MCF 10A (cell line): ENCODE data around the gene PTH2. TPM values are rescaled to one million over a fixed set of nuclear protein-coding genes. Genes with fewer than 3 reads are reported as not detected.

ENCODE experiments used
- BruUV-seq: library from RNA; stranded (reverse); fragments of 400-500 nt; replicated peaks from 2 replicates; lab custom pipeline; 2021; lab: Mats Ljungman, UMichigan
- CTCF ChIA-PET: fragments of 300-600 bp; sonication (Branson Sonifier 250); formaldehyde crosslinking; extraction: SDS; loops from one replicate; lab custom pipeline; 2021; ENCODE audit warnings: antibody characterized with exemption, inconsistent platforms; lab: Yijun Ruan, JAX
- POLR2A ChIA-PET: fragments of 300-600, 350-650 bp; sonication (Branson Sonifier 250); formaldehyde crosslinking; extraction: SDS; loops from one replicate; lab custom pipeline; 2020; ENCODE audit warnings: antibody characterized with exemption, inconsistent platforms; lab: Yijun Ruan, JAX
- DNase-seq: peaks from one replicate; pipeline ENCODE4 v3.0.0-alpha.2; 2018; ENCODE audit not compliant: unreplicated experiment
- H3K27ac Mint-ChIP-seq: one replicate; pipeline ENCODE4 v1.8.0; 2022; ENCODE audit warnings: mild to moderate bottlenecking, low read depth, mixed read lengths; ENCODE audit not compliant: unreplicated experiment
- H3K27me3 Mint-ChIP-seq: one replicate; pipeline ENCODE4 v1.8.0; 2022; ENCODE audit warnings: mixed read lengths; ENCODE audit not compliant: insufficient read depth, unreplicated experiment
- H3K36me3 Mint-ChIP-seq: one replicate; pipeline ENCODE4 v1.8.0; 2022; ENCODE audit warnings: mild to moderate bottlenecking, moderate library complexity, mixed read lengths; ENCODE audit not compliant: insufficient read depth, unreplicated experiment
- H3K4me1 Mint-ChIP-seq: one replicate; pipeline ENCODE4 v1.8.0; 2022; ENCODE audit warnings: mixed read lengths; ENCODE audit not compliant: insufficient read depth, unreplicated experiment
- H3K4me3 Mint-ChIP-seq: one replicate; pipeline ENCODE4 v1.8.0; 2022; ENCODE audit warnings: mild to moderate bottlenecking, moderate library complexity, mixed read lengths; ENCODE audit not compliant: unreplicated experiment
- H3K9me3 Mint-ChIP-seq: one replicate; pipeline ENCODE4 v1.8.0; 2022; ENCODE audit warnings: mixed read lengths; ENCODE audit not compliant: unreplicated experiment
- intact Hi-C: fragments of 100-400 bp; cut with micrococcal nuclease; formaldehyde crosslinking; loops from 2 replicates; pipeline ENCODE4 v1.14.1; 2022
- total RNA-seq: library from RNA; stranded (reverse); gene quantifications from 2 replicates; pipeline ENCODE4 v1.2.3, GENCODE V29; 2022
- TF ChIP-seq, protein P1 (sequence below): fragments of 200-600 bp; IDR thresholded peaks from one replicate; pipeline ENCODE4 v1.8.0; 2022; ENCODE audit warnings: antibody characterized with exemption, mild to moderate bottlenecking; ENCODE audit not compliant: unreplicated experiment

The PTH2 gene
- total RNA-seq, 1 experiment from 2014 or later = not detected

- no peaks in the 10 kb centered on the region for H3K36me3 Mint-ChIP-seq
These were observed 3.0 kb downstream of the PTH2 start for GRCh38 chr19:49420227-49420626.

DNA sequence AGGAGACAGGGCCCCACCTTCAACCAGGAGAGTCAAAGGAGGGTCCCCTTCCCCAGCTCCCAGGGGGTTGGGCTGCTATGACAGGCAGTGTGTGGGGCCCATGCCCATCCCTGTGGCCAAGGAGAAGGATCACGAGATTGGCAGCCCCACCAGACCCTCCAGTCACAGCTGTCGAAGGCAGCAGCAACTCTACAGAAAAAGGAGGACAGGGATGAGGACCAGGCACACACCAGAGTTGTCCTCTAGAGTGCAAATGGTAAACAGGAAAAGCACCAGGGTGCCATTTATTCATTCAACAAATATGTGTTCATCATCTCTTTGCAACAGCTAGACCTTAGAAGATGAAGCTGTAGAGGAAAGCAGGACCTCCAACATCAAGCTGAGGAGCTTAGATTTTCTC is 4.1 kb downstream of the PTH2 start:
- H3K4me3 Mint-ChIP-seq = no peak overlapping the region
- no TSS peak for BruUV-seq
- DNase-seq = no peak
- H3K36me3 Mint-ChIP-seq = no peaks in the 10 kb centered on the region
- H3K4me1 Mint-ChIP-seq = peaks cover 22% of the 10 kb centered on the region
- H3K27me3 Mint-ChIP-seq = peaks cover 73% of the 10 kb centered on the region
- ChIA-PET POLR2A (no interaction called here), CTCF (interaction anchor here (0.6 to 0.9 kb wide), 3 partner anchors 25 to 194 kb away, joined by 3 read pairs; no protein-coding TSS in a partner anchor)
- TF ChIP-seq, protein P1, sequence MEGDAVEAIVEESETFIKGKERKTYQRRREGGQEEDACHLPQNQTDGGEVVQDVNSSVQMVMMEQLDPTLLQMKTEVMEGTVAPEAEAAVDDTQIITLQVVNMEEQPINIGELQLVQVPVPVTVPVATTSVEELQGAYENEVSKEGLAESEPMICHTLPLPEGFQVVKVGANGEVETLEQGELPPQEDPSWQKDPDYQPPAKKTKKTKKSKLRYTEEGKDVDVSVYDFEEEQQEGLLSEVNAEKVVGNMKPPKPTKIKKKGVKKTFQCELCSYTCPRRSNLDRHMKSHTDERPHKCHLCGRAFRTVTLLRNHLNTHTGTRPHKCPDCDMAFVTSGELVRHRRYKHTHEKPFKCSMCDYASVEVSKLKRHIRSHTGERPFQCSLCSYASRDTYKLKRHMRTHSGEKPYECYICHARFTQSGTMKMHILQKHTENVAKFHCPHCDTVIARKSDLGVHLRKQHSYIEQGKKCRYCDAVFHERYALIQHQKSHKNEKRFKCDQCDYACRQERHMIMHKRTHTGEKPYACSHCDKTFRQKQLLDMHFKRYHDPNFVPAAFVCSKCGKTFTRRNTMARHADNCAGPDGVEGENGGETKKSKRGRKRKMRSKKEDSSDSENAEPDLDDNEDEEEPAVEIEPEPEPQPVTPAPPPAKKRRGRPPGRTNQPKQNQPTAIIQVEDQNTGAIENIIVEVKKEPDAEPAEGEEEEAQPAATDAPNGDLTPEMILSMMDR = no peak
- intact Hi-C loops = no loop called here
- no peak overlapping the region for H3K27ac Mint-ChIP-seq
- no peaks in the 10 kb centered on the region for H3K9me3 Mint-ChIP-seq

More at GRCh38 chr19:49420227-49420626, 3.0 kb downstream of the PTH2 start:
- no peak overlapping the region for H3K4me3 Mint-ChIP-seq
- no peak overlapping the region for H3K27ac Mint-ChIP-seq
- no peaks in the 10 kb centered on the region for H3K9me3 Mint-ChIP-seq
- POLR2A ChIA-PET = interaction anchor here (1.1 kb wide), 1 partner anchor 29 kb away, joined by 4 read pairs; no protein-coding TSS in a partner anchor
- BruUV-seq = no TSS peak
- CTCF ChIA-PET = no interaction called here
- H3K4me1 Mint-ChIP-seq = peaks cover 22% of the 10 kb centered on the region
- TF ChIP-seq, protein P1 = no peak
- intact Hi-C loops = no loop called here
- no peak for DNase-seq
- H3K27me3 Mint-ChIP-seq = peaks cover 84% of the 10 kb centered on the region

DNA sequence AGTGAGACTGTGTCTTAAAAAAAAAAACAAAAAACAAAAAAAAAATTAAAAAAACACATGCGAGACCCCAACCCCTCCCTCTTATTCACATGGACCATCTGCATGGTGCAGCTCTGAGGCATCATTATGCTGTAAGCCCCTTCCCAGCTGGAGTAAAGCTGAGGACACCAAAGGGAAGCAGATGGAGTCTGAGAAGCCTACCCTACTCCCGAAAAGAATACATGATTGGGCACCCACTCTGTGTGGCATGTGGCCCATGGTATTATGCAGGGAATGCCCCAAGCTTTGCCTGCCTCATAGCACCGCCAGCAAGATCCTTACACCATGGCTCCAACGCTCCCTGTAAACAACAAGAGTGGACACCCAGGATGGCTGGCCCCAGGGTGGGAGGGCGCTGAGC is 4.7 kb downstream of the PTH2 start:
- no peak overlapping the region for H3K27ac Mint-ChIP-seq
- CTCF ChIA-PET = interaction anchor here (0.5 to 0.9 kb wide), 5 partner anchors 25 to 807 kb away, joined by 3 read pairs; no protein-coding TSS in a partner anchor
- POLR2A ChIA-PET = no interaction called here
- TF ChIP-seq, protein P1 = no peak
- no peak overlapping the region for H3K4me3 Mint-ChIP-seq
- DNase-seq = no peak
- peaks cover 66% of the 10 kb centered on the region for H3K27me3 Mint-ChIP-seq
- no peaks in the 10 kb centered on the region for H3K9me3 Mint-ChIP-seq
- intact Hi-C loops = no loop called here
- peaks cover 18% of the 10 kb centered on the region for H3K4me1 Mint-ChIP-seq
- BruUV-seq = no TSS peak
- no peaks in the 10 kb centered on the region for H3K36me3 Mint-ChIP-seq

- TF ChIP-seq, protein P1 = no peak
- intact Hi-C loops = no loop called here
- no peak for DNase-seq
- Mint-ChIP-seq H3K4me1 (peaks cover 16% of the 10 kb centered on the region), H3K9me3 (no peaks in the 10 kb centered on the region), H3K36me3 (no peaks in the 10 kb centered on the region), H3K27me3 (peaks cover 52% of the 10 kb centered on the region), H3K4me3 (no peak overlapping the region), H3K27ac (no peak overlapping the region)
- POLR2A ChIA-PET = no interaction called here
- BruUV-seq = no TSS peak
- CTCF ChIA-PET = interaction anchor here (0.6 to 1.5 kb wide), 2 partner anchors 10 to 29 kb away, joined by 3 read pairs; no protein-coding TSS in a partner anchor
These were observed 6.2 kb downstream of the PTH2 start for GRCh38 chr19:49417088-49417487.
